ENCODE measurements around the gene LRIF1.

DNA sequence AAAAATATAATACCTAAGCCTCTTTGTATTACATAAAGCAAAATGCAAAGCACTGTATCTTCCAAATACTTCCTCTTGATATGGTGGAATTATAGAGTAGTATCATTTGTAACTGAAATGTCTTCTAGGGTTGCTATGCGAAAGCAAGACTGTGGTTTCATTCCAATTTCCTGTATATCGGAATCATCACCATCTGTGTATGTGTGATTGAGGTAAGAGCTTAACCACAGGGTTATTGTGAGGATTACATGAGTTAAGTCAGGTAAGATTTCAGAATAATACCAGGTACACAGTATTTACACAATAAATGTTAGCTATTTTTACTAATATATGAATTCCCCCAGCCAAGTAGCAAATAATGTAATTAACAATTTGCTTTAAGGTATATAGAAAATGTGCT is 66.0 kb downstream of the LRIF1 start:
- TF ChIP-seq, protein P1, sequence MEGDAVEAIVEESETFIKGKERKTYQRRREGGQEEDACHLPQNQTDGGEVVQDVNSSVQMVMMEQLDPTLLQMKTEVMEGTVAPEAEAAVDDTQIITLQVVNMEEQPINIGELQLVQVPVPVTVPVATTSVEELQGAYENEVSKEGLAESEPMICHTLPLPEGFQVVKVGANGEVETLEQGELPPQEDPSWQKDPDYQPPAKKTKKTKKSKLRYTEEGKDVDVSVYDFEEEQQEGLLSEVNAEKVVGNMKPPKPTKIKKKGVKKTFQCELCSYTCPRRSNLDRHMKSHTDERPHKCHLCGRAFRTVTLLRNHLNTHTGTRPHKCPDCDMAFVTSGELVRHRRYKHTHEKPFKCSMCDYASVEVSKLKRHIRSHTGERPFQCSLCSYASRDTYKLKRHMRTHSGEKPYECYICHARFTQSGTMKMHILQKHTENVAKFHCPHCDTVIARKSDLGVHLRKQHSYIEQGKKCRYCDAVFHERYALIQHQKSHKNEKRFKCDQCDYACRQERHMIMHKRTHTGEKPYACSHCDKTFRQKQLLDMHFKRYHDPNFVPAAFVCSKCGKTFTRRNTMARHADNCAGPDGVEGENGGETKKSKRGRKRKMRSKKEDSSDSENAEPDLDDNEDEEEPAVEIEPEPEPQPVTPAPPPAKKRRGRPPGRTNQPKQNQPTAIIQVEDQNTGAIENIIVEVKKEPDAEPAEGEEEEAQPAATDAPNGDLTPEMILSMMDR (IDR thresholded peaks at IDR 0.05 in 8 of 11, conservative IDR thresholded peaks at IDR 0.05 in 3 of 11), result no peak
- TF ChIP-seq POLR2A (IDR thresholded peaks at IDR 0.05), result no peak

All from spleen (tissue), 7 donors.